Choroid plexus epithelial cell (primary cell): ENCODE data around the gene RSL1D1.

Source experiments
- DNase-seq: peaks from one replicate; pipeline ENCODE4 v3.0.0-alpha.2; 2010; ENCODE audit warnings: low read depth
- H3K4me3 ChIP-seq: 2 replicates; pipeline ENCODE4 v1.5.1; 2011; ENCODE audit warnings: low read depth, mild to moderate bottlenecking, control low read depth, low read length, moderate library complexity
- TF ChIP-seq, protein P1 (sequence below): conservative IDR thresholded peaks from 2 replicates; pipeline ENCODE4 v1.5.1; 2011; ENCODE audit warnings: low read depth, mild to moderate bottlenecking, control low read depth, inconsistent platforms, low read length, moderate library complexity

RSL1D1 gene

DNA sequence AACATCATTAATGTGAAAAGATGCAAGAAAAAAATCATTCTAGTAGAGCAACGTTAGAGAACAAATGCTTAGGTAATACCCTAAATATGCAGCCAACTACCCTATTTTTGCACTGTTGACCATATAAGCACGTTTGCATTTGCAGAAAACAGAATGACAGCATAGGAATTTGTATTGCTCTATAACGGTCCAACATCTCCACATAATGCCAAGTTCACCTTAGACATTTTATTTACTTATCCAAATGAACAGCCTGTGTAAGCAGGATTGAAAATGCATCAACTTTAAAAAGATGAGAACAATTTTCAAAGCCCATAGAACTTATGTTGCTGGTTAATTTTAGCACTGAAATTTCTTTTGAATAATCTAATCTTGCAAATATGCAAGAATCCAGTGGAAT, 19.1 kb upstream of the RSL1D1 start:
- no peak overlapping the region for H3K4me3 ChIP-seq
- TF ChIP-seq, protein P1, sequence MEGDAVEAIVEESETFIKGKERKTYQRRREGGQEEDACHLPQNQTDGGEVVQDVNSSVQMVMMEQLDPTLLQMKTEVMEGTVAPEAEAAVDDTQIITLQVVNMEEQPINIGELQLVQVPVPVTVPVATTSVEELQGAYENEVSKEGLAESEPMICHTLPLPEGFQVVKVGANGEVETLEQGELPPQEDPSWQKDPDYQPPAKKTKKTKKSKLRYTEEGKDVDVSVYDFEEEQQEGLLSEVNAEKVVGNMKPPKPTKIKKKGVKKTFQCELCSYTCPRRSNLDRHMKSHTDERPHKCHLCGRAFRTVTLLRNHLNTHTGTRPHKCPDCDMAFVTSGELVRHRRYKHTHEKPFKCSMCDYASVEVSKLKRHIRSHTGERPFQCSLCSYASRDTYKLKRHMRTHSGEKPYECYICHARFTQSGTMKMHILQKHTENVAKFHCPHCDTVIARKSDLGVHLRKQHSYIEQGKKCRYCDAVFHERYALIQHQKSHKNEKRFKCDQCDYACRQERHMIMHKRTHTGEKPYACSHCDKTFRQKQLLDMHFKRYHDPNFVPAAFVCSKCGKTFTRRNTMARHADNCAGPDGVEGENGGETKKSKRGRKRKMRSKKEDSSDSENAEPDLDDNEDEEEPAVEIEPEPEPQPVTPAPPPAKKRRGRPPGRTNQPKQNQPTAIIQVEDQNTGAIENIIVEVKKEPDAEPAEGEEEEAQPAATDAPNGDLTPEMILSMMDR: no peak
- peak; percentile 30 for DNase-seq

DNA sequence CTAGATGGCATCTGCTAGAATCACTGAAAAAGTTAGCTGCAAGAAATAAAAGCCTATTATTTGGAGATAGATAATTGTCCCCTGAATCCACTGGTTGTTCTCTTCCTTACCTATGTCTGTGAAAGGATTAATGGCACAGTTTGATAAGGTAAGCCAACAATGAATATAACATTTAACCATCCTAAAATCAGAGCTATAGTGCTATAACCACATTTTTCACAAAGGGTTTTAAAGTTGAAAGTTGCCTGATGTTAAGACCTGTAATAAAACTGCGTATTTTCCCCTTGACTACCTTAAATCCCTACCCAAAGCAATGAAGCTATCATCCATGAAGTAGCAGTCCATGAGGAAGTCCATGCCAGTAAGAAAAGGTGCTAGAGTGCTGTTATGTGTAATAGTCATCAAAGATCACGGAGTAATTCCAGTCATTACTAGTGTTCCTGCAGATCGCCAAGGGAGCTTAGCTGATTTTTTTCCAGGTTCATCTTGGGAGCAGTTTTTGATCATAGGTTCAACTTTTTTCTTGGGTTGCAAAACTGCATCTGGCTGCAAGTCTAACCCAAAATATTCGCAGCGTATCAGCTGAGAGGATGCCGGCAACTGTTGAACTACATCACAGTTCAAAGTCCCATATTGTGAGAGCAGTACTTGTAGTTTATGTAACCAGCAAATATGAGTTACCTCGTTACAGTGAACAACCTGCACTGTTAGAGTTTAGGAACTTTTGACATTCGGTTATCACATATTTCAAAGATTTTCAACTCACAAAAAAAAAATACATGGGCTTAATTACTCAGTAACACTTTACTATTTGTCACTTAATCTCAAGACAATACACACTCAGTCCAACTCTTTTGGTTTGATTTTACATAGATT, 18.2 kb upstream of the RSL1D1 start:
- no peak for DNase-seq
- no peak overlapping the region for H3K4me3 ChIP-seq
- TF ChIP-seq, protein P1: no peak

DNA sequence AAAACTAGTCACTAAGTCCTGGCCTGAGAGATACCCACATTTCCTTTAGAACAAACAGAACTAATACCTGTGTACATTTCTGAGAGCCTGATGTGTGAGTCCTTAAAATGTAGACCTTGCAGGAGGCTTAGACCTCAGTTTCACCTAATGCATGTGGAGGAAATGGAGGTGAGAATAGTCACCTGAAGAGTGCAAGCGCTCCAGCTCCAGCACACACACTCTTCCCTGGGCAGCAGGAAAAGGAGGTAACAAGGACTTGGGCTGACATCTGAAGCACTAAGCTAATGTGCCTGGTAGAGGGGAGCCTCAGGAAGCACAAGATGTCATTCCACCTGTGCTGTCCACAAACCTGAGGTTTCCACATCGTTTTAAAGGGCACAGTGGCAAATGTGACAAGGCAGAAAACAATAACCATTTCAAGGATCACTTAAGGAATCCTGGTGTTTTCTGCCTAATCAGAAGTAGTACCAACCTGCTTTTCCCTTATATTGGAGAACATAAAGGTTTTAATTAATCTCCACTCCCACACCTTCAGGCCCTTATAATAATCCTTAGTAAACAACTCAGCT, 17.2 kb upstream of the RSL1D1 start:
- no peak overlapping the region for H3K4me3 ChIP-seq
- TF ChIP-seq, protein P1: no peak
- DNase-seq: no peak

DNA sequence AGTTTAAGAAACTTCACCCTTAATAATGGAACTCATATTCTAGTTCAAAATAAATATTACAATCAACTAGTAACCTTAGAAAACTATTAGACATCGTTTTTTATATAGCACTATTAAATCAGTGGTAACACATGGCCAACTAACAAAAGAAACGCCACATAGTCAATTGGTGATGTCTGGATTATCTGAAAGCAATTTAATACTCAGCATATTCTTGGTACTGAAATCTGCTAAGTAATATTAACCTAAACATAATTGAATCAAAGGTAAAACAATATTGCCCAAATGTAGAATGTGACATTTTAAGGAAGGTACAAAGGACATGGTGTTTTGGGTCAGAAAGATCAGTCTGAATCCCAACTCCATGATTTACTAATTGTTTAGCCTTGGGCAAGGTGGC, 11.1 kb upstream of the RSL1D1 start:
- no peak overlapping the region for H3K4me3 ChIP-seq
- TF ChIP-seq, protein P1: no peak
- no peak for DNase-seq

DNA sequence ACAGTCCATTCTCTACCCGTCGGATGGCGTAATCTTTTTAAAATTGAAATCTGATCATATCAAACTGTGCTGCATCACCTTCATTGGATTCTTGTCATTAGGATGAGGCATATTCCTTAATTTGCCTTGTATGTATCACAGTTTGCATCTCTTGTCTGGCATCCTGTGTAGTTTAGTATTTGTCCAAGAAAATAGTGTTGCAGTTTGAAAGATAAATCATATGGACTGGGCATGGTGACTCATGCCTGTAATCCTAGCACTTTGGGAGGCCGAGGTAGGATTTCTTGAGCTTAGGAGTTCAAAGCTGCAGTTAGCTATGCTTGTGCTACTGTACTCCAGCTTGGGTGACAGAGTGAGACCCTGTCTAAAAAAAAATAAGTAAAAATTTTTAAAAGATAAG, 5.8 kb upstream of the RSL1D1 start:
- H3K4me3 ChIP-seq: no peak overlapping the region
- peak; percentile 38 for DNase-seq
- TF ChIP-seq, protein P1: no peak

DNA sequence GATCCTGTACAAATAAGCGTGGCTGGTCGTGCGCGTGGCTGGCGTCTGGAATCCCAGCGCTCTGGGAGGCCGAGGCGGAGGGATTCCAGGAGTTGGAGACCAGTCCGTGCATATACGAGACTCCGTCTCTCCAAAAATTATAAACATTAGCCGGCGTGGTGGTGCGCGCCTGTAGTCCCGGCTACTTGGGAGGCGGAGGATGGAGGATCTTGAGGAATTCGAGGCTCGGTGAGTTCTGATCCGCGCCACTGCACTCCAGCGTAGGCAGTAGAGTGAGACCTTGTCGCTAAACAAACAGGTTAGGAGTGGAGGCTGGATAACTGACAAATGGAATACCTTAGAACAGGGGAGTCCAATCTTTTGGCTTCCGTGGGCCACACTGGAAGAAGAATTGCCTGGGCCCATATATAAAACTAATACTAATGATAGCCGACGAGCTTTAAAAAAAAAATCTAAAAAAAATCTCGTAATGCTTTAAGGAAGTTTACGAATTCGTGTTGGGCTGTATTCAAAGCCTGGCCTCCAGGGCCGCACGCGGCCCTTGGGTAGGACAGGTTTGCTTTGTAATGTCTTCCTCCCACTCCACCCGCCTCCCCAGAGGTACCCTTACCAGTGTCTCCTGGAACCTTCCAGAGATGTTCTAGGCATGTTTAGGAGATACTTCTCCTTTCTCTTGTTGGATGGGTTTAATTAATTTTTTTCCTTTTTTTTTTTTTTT, 909 bp upstream of the RSL1D1 start:
- H3K4me3 ChIP-seq: peak overlapping the region; percentile 100
- TF ChIP-seq, protein P1: no peak
- no peak for DNase-seq
